Stomach smooth muscle (tissue), 2 donors: ENCODE results near the gene BHMT2.

ENCODE experiments used
- H3K27ac ChIP-seq: one replicate; pipeline ENCODE4 v1.7.0; 2013; ENCODE audit warnings: mild to moderate bottlenecking, low read length, inconsistent platforms
- H3K27me3 ChIP-seq, 2 donors: one replicate each; pipeline ENCODE4 v1.7.0; 2013; ENCODE audit warnings: low read length in 2 of 2; ENCODE audit not compliant: insufficient read depth in 2 of 2, control insufficient read depth in 1 of 2
- H3K36me3 ChIP-seq, 2 donors: one replicate each; pipeline ENCODE4 v1.7.0; 2013; ENCODE audit warnings: low read length in 2 of 2; ENCODE audit not compliant: control insufficient read depth in 2 of 2, insufficient read depth in 2 of 2
- H3K4me1 ChIP-seq: one replicate; pipeline ENCODE4 v1.7.0; 2013; ENCODE audit warnings: low read length; ENCODE audit not compliant: control insufficient read depth, insufficient read depth
- H3K4me3 ChIP-seq, 2 donors: one replicate each; pipeline ENCODE4 v1.7.0; 2013; ENCODE audit warnings: low read length in 2 of 2
- H3K9ac ChIP-seq, 2 donors: one replicate each; pipeline ENCODE4 v1.7.0; 2013; ENCODE audit warnings: low read length in 2 of 2, mild to moderate bottlenecking in 1 of 2
- H3K9me3 ChIP-seq, 2 donors: one replicate each; pipeline ENCODE4 v1.7.0; 2013; ENCODE audit warnings: low read length in 2 of 2; ENCODE audit not compliant: control insufficient read depth in 2 of 2
- donor health status: healthy.
- donor health status: Pancreatic carcinoma.

BHMT2 gene

DNA sequence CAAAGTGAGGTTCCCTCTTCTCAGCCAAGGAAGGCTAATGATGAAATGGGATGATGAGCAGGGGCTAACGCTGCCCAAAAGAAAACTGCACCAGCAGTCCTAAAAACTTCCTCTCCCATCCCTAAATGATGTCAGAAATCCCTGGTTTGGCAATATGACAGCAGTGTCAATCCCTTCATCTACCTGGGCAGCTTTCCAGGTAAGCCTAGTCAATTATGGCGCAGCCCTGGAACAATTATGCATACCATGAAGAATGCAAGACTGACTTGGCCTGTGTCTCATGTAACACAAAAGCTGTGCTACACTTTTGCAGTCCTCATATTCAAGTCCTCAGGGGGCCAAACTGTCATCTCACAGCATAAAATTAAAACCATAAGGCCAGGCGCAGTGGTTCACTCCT lies 7.1 kb upstream of the BHMT2 start:
- Histone ChIP-seq H3K4me3 (no peak overlapping the region), H3K36me3 (no peaks in the 10 kb centered on the region), H3K9ac (no peak overlapping the region), H3K27me3 (no peaks in the 10 kb centered on the region), H3K27ac (no peak overlapping the region), H3K4me1 (no peaks in the 10 kb centered on the region), H3K9me3 (no peaks in the 10 kb centered on the region)

GRCh38 chr5:79070350-79070667 lies 742 bp downstream of the BHMT2 start:
- H3K9ac ChIP-seq, result peak overlapping the region; percentile 68 to 72

DNA sequence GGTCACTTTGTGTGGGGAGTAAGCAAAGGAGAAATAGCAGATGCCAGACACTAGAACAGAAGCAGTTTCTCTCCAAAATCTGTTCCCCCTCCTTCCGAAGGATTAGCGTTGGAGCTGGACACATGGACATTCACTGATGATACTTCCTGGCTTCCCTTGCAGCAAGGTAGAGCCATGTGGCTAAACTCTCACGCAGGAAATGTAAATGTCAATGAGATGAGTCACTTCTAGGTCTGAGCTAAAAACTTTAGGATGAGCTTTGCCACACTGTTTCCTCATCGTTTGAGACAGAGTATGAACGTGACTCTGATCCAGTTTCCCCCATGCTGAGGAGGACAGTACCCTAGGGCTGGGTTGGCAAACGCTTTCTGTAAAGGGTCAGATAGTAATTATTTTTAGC lies 5.1 kb downstream of the BHMT2 start:
- Histone ChIP-seq H3K27ac (no peak overlapping the region), H3K4me3 (no peak overlapping the region), H3K36me3 (no peaks in the 10 kb centered on the region), H3K9ac (no peak overlapping the region), H3K9me3 (peaks cover 4 to 6% of the 10 kb centered on the region in 2 donors), H3K27me3 (no peaks in the 10 kb centered on the region), H3K4me1 (peaks cover 23% of the 10 kb centered on the region)

More at GRCh38 chr5:79070350-79070667, 742 bp downstream of the BHMT2 start:
- Histone ChIP-seq H3K27ac (peak overlapping the region; percentile 67), H3K27me3 (no peaks in the 10 kb centered on the region), H3K36me3 (no peaks in the 10 kb centered on the region), H3K9me3 (peaks cover 4 to 6% of the 10 kb centered on the region in 2 donors), H3K4me1 (peaks cover 8% of the 10 kb centered on the region), H3K4me3 (peak overlapping the region; percentile 75 to 80)

DNA sequence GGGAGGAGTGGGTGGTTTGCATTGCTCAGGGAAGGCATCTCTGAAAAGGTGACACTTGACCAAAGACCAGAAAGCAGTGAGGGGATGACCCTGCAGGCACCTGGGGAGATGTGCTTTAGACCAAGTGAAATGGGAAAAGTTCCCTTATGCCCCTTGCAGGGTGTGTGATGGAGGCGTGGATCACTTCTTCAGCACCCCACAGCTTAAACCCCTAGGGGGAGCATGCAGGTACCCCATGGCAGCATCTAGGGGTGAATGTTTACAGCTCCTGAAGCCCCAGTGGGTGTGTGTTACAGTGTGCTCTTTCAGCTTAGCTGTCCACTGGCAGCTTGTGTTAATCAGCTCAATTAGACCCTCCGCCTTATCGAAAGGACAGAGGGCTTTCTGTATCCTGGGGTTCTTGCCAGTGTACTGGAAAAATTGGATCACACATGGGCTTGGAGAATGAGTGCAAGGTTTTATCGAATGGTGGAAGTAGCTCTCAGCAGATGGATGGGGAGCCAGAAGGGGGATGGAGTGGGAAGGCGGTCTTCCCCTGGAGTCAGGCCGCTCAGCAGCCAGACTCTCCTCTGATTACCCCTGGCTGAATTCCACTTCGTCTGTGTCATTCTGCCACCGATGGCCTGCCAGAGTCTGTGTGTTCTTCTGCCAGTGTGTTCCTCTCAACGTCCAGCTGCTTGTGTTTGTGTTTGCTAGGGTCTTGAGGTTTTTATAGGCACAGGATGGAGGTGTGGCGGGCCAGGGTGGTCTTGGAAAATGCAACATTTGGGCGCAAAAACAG lies 6.3 kb downstream of the BHMT2 start:
- peaks cover 4 to 6% of the 10 kb centered on the region in 2 donors for H3K9me3 ChIP-seq
- H3K4me3 ChIP-seq, result no peak overlapping the region
- no peak overlapping the region for H3K9ac ChIP-seq
- no peaks in the 10 kb centered on the region for H3K36me3 ChIP-seq
- H3K27me3 ChIP-seq, result no peaks in the 10 kb centered on the region
- H3K27ac ChIP-seq, result no peak overlapping the region
- peaks cover 20% of the 10 kb centered on the region for H3K4me1 ChIP-seq

DNA sequence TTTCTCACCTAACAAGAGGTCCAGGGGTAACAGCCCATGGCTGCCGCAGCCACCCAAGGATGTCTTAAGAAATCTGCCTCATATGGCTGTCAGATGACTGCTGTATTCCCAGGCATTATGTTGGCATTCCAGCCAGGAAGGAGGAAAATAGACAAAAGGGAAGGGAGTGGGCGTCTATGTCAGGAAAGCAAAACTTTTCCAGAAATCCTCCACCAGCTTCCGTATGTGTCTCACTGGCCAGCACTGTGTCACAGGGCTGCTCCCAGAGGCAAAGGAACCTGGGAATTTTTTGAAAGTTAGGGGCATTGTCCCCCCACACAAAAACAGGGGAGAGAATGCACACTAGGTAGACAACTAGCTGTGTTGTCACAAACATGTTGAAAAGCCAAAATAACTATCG lies 7.3 kb downstream of the BHMT2 start:
- peaks cover 20% of the 10 kb centered on the region for H3K4me1 ChIP-seq
- H3K27me3 ChIP-seq, result no peaks in the 10 kb centered on the region
- H3K4me3 ChIP-seq, result no peak overlapping the region
- H3K27ac ChIP-seq, result peak overlapping the region; percentile 46
- no peak overlapping the region for H3K9ac ChIP-seq
- H3K36me3 ChIP-seq, result no peaks in the 10 kb centered on the region
- peaks cover 4 to 6% of the 10 kb centered on the region in 2 donors for H3K9me3 ChIP-seq

- Histone ChIP-seq H3K4me1 (peaks cover 20% of the 10 kb centered on the region), H3K9ac (peak overlapping the region in 1 of 2 donors; percentile 21), H3K36me3 (peaks cover 0 to 3% of the 10 kb centered on the region in 2 donors), H3K9me3 (peaks cover 0 to 6% of the 10 kb centered on the region in 2 donors), H3K27ac (no peak overlapping the region), H3K27me3 (no peaks in the 10 kb centered on the region), H3K4me3 (peak overlapping the region in 1 of 2 donors; percentile 22)
Observed at GRCh38 chr5:79077680-79078365, 8.3 kb downstream of the BHMT2 start.

DNA sequence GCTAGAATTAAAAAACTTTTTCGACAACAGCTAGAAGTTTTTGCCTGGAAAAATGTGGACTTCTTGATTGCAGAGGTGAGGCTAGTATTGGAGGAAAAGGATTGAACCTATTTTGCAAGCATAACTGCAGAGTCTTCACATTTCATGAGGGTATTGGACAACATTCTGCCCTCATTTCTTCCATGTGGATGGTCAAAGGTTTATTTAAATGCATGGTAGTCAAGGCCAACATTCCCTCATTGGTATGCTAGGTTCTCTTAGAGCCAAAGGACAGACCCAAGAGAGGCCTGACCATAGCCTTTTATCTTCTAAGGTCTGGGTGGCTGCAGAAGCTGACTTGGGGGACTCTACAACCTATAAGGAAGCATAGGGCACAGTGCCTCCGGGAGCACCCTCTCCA lies 11.2 kb downstream of the BHMT2 start:
- Histone ChIP-seq H3K36me3 (peaks cover 0 to 3% of the 10 kb centered on the region in 2 donors), H3K4me3 (no peak overlapping the region), H3K9ac (no peak overlapping the region), H3K9me3 (no peaks in the 10 kb centered on the region), H3K27me3 (no peaks in the 10 kb centered on the region), H3K4me1 (peaks cover 15% of the 10 kb centered on the region), H3K27ac (no peak overlapping the region)

GRCh38 chr5:79081779-79082178 lies 12.2 kb downstream of the BHMT2 start:
- Histone ChIP-seq H3K9me3 (no peaks in the 10 kb centered on the region), H3K4me1 (peaks cover 11% of the 10 kb centered on the region), H3K27me3 (no peaks in the 10 kb centered on the region), H3K9ac (no peak overlapping the region), H3K36me3 (peaks cover 0 to 3% of the 10 kb centered on the region in 2 donors), H3K4me3 (no peak overlapping the region), H3K27ac (no peak overlapping the region)

- no peak overlapping the region for H3K9ac ChIP-seq
- no peak overlapping the region for H3K27ac ChIP-seq
- H3K4me3 ChIP-seq, result no peak overlapping the region
- H3K27me3 ChIP-seq, result no peaks in the 10 kb centered on the region
- H3K36me3 ChIP-seq, result peaks cover 0 to 3% of the 10 kb centered on the region in 2 donors
- H3K9me3 ChIP-seq, result no peaks in the 10 kb centered on the region
- no peaks in the 10 kb centered on the region for H3K4me1 ChIP-seq
Observed at GRCh38 chr5:79086116-79086515, 16.5 kb downstream of the BHMT2 start.

DNA sequence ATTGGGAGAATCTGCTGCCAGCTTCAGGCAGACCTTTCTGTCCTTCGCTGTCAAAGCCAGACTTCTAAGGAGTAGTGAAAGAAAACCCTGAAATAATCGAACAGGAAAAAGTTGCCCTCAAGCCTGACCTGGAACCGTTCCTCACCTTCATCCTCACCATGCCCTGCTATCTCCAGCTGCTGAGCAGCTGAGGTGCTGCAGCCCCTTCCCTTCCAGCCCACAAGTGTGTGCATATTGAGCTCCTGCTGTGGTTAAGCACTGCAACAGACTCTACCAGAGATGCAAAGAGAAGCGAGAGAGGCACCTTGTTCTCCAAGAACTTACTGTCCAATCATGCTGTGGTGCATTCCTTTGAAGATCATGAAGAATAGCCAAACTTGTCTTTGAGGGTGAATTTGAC lies 18.9 kb downstream of the BHMT2 start:
- H3K4me1 ChIP-seq, result no peaks in the 10 kb centered on the region
- H3K9ac ChIP-seq, result no peak overlapping the region
- no peaks in the 10 kb centered on the region for H3K27me3 ChIP-seq
- H3K36me3 ChIP-seq, result no peaks in the 10 kb centered on the region
- H3K27ac ChIP-seq, result no peak overlapping the region
- no peaks in the 10 kb centered on the region for H3K9me3 ChIP-seq
- no peak overlapping the region for H3K4me3 ChIP-seq

GRCh38 chr5:79091064-79091463 lies 21.5 kb downstream of the BHMT2 start:
- Histone ChIP-seq H3K36me3 (no peaks in the 10 kb centered on the region), H3K9me3 (no peaks in the 10 kb centered on the region), H3K27ac (no peak overlapping the region), H3K9ac (no peak overlapping the region), H3K4me1 (no peaks in the 10 kb centered on the region), H3K4me3 (no peak overlapping the region), H3K27me3 (no peaks in the 10 kb centered on the region)
